Stimulated activated CD8-positive, alpha-beta memory T cell treated with anti-CD3 and anti-CD28 coated beads, Interleukin-15, amount 100 ng/mL, for 24 hours (primary cell): ENCODE results near the gene AKAP13.
"Not testable (repeated sequence)": the region's sequence is repeated elsewhere in the genome, so short reads cannot be mapped to it uniquely, and the experiment has no call there.

Experiments
- DNase-seq: peaks from one replicate; pipeline ENCODE4 v3.0.0-alpha.2; 2020; ENCODE audit warnings: low read depth

The AKAP13 gene

GRCh38 chr15:85350395-85350794 is 30.0 kb upstream of the AKAP13 start:
- no peak for DNase-seq

GRCh38 chr15:85351501-85351900 is 28.9 kb upstream of the AKAP13 start:
- DNase-seq, result not testable (repeated sequence)

- DNase-seq, result no peak
Observed at GRCh38 chr15:85351965-85352364, 28.4 kb upstream of the AKAP13 start.

GRCh38 chr15:85353516-85353915 is 26.9 kb upstream of the AKAP13 start:
- no peak for DNase-seq

GRCh38 chr15:85354461-85354860 is 25.9 kb upstream of the AKAP13 start:
- DNase-seq, result no peak

GRCh38 chr15:85354948-85355347 is 25.5 kb upstream of the AKAP13 start:
- DNase-seq, result no peak

- no peak for DNase-seq
Observed at GRCh38 chr15:85356276-85356675, 24.1 kb upstream of the AKAP13 start.

GRCh38 chr15:85361323-85361722 is 19.1 kb upstream of the AKAP13 start:
- DNase-seq, result no peak

- no peak for DNase-seq
Observed at GRCh38 chr15:85362436-85363081, 17.8 kb upstream of the AKAP13 start.

- no peak for DNase-seq
Observed at GRCh38 chr15:85365980-85366379, 14.4 kb upstream of the AKAP13 start.

- no peak for DNase-seq
Observed at GRCh38 chr15:85367741-85368140, 12.7 kb upstream of the AKAP13 start.

- DNase-seq, result no peak
Observed at GRCh38 chr15:85374831-85375230, 5.6 kb upstream of the AKAP13 start.

GRCh38 chr15:85377269-85377668 is 3.1 kb upstream of the AKAP13 start:
- DNase-seq, result no peak

- no peak for DNase-seq
Observed at GRCh38 chr15:85377986-85378385, 2.4 kb upstream of the AKAP13 start.

- DNase-seq, result no peak
Observed at GRCh38 chr15:85379403-85380131, 836 bp upstream of the AKAP13 start.

- peak; percentile 30 for DNase-seq
Observed at GRCh38 chr15:85380812-85381642, 624 bp downstream of the AKAP13 start.

GRCh38 chr15:85381850-85382751 is 1.7 kb downstream of the AKAP13 start:
- DNase-seq, result no peak

- no peak for DNase-seq
Observed at GRCh38 chr15:85382942-85383341, 2.5 kb downstream of the AKAP13 start.

GRCh38 chr15:85383470-85384148 is 3.2 kb downstream of the AKAP13 start:
- no peak for DNase-seq

GRCh38 chr15:85386261-85386660 is 5.9 kb downstream of the AKAP13 start:
- no peak for DNase-seq
